Left renal cortex interstitium (tissue), 4 donors: ENCODE results near the gene RSRP1. TPM values are rescaled to one million over a fixed set of nuclear protein-coding genes. Genes with fewer than 3 reads are reported as not detected.
"Not testable (repeated sequence)": the region's sequence is repeated elsewhere in the genome, so short reads cannot be mapped to it uniquely, and the experiment has no call there.

ENCODE experiments used
- DNase-seq, 4 donors: peaks; one replicate each; pipeline ENCODE4 v3.0.0-alpha.2; 2013; ENCODE audit warnings: low read depth in 4 of 4, low spot score in 2 of 4, missing footprints in 1 of 4
- polyA plus RNA-seq, 4 donors: library from polyadenylated mRNA; unstranded; fragments of 120-200 nt; gene quantifications; one replicate each; pipeline ENCODE4 v1.2.1, GENCODE V29; 2013; ENCODE audit not compliant: insufficient read length in 4 of 4

The RSRP1 gene
- polyA plus RNA-seq, 4 donors, result 85.7 to 276 (median 175) TPM

DNA sequence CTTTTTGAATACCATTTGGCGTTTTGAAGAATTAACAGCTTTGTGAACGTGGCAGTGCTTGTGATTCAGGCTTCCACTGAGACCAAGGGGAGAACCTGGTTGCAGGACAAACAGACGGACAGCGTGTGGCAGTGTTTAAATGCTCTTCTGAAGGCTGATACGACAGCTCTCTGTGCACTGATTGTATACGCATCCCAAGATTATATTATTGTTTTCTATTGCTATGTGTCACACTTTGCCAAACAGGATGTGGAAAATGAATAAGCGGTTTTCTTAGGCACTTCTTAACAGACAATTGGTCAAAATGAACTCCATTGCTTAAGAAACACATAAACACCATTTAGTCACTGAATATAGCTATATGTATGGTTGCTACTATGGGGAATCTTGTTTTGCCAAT, 12.6 kb upstream of the RSRP1 start:
- not testable (repeated sequence) for DNase-seq

- DNase-seq, result no peak
Observed at GRCh38 chr1:25257196-25257595, 9.9 kb upstream of the RSRP1 start.

DNA sequence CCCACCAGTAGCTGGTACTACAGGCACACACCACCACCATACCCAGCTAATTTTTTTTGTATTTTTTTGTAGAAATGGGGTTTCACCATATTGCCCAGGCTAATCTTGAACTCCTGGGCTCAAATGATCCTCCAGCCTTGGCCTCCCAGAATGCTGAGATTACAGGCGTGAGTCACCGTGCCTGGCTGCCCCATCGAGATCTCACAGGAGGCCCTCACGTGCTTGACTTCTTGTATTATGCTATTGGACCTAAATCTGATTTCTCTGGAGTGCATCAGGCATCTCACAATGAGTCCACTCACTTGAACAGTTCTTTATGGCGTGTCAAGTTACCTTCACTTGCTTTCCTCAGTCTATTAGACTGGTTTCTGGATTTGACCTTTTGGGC, 9.3 kb upstream of the RSRP1 start:
- DNase-seq, result no peak

GRCh38 chr1:25255706-25256577, 8.7 kb upstream of the RSRP1 start:
- DNase-seq, result no peak

GRCh38 chr1:25253911-25254310, 6.7 kb upstream of the RSRP1 start:
- no peak for DNase-seq

GRCh38 chr1:25247829-25248754, 838 bp upstream of the RSRP1 start:
- DNase-seq, result no peak

GRCh38 chr1:25246600-25247023, 642 bp downstream of the RSRP1 start:
- no peak for DNase-seq

DNA sequence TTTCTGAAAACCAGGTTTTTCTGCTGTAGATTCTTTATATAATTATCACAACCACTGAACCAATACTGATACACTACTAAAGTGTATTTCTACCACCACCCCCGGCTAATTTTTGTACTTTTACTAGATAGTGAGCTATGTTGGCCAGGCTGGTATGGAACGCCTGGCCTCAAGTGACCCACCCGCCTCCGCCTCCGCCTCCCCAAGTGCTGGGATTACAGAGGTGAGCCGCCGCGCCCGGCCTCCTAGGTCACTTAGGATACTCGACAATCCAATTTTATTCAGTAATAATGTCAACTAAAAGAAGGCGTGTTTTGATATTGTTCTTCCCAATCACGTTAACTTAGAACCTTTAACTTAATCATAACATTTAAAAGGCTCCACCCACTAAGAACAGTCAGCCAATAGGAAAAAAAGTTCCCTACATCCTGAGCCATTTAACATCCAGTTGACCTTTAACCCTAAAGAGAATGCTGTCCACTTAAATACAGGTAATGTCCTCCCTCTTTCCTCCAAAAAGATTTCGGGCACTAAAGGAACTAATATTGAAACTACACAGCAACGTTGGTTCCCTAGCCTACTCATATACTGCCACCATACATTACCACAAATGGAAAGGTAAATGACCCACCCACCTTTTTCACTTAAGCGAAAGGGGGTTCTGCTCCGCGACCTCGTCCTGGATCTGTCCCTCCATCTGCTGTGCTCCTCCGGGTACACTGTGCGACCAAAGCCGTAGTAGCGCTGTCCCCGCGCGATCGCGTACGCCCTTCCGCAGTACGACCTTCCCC, 1.2 kb downstream of the RSRP1 start:
- no peak for DNase-seq

GRCh38 chr1:25245393-25245792, 1.9 kb downstream of the RSRP1 start:
- no peak for DNase-seq

- DNase-seq, result no peak
Observed at GRCh38 chr1:25243907-25244306, 3.3 kb downstream of the RSRP1 start.

GRCh38 chr1:25239681-25240541, 7.3 kb downstream of the RSRP1 start:
- DNase-seq, result peak in 3 of 4 donors; percentile 78 to 81 (median 81)

- no peak for DNase-seq
Observed at GRCh38 chr1:25238046-25238445, 9.2 kb downstream of the RSRP1 start.

DNA sequence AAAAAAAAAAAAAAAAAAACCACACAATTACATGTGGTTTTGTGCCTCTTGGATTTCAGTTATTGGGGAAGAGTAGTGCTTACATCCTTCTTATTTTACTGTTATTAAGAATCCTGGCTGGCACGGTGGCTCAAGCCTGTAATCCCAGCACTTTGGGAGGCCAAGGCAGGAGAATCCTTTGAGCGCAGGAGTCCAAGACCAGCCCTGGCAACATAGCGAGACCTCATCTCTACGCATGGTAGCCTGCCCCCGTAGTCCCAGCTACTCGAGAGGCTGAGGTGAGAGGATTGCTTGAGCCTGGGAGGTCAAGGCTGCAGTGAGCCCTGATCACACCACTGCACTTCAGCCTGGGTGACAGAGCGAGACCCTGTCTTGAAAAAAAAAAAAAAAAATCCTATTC, 11.0 kb downstream of the RSRP1 start:
- DNase-seq, result not testable (repeated sequence)

GRCh38 chr1:25235411-25235810, 11.8 kb downstream of the RSRP1 start:
- not testable (repeated sequence) for DNase-seq

DNA sequence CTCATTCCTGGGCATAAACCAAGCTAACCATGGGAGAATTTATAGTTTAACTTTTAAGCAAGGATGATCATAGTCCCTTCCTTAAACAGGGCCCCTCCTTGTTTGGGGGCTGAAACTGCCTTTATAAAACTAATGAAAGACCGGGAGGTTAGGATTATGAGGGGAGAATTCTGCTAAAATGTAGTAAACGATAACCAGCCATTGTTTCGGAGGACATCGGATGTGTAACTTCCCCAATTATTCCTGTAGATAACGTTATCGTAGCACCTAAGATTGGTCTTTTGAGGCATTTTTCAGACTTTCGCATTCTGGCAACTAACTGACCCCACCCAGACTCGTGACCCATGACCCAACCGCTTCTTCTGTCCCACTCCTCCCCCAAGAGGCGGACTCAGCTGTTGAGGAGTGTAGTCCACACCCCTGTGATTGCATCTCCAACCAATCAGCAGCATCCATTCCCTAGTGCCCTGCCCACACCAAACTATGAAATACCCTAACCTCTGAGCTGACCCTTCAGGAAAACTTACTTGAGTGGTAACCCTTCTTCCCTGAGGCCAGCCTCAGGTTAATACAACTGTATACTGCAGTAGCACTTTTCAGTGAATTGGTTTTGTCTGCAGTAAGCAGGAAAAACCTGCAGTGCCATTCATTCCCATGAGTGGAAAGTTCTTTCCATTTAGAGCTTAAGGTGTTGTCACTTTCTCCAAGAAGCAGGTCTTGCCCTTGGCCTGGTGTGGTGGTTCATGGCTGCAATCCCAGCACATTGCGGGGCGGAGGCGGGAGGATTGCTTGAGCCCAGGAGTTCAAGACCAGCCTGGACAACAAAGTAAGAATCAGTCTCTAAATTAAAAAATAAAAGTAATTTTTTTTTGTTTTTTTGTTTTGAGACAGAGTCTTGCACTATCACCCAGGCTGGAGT, 14.1 kb downstream of the RSRP1 start:
- DNase-seq, result no peak

- DNase-seq, result peak; percentile 90 to 96 (median 93)
Observed at GRCh38 chr1:25232027-25232865, 15.0 kb downstream of the RSRP1 start, which contains the start of gene SYF2. Gene SYF2, minus strand, starts transcription at chr1:25232502. Its CDS starts 35 bp downstream, at chr1:25232467.

GRCh38 chr1:25223471-25223870, 23.8 kb downstream of the RSRP1 start:
- DNase-seq, result no peak

DNA sequence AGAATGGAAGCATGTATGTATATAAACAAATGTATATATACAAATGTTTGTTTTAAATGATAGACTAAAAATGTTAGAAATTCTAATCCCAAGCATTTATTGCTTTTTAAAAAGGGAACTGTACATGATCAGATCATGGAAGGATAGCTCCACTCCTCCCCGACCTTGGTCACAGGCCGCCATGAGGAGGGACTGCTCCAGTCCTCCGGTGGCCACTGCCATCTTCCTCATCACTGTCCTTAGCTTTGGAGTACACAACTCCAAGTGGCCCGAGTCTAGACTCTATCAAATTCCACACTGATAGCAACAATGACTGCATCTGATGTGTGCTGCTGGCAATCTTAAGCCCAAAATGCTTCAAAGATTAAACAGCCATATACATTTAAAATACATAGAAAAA, 24.6 kb downstream of the RSRP1 start:
- no peak for DNase-seq
